ENCODE data around the gene SH3YL1. TPM values are rescaled to one million over a fixed set of nuclear protein-coding genes. Genes with fewer than 3 reads are reported as not detected.

Gene SH3YL1
- total and polyA plus RNA-seq, 5 experiments from 2014 or later = 38.1 to 92.0 (median 62.8) TPM

- Mint-ChIP-seq H3K27me3 (no peaks in the 10 kb centered on the region), H3K4me1 (peaks cover 0 to 8% (median 6%) of the 10 kb centered on the region in 4 donors), H3K4me3 (no peak overlapping the region), H3K27ac (no peak overlapping the region), H3K36me3 (peaks cover 0 to 72% (median 15%) of the 10 kb centered on the region in 3 donors), H3K9me3 (no peaks in the 10 kb centered on the region)
- no peak for DNase-seq
- POLR2A ChIA-PET = interaction anchor here (0.6 kb wide), 1 partner anchor 10 kb away, joined by 3 read pairs; no protein-coding TSS in a partner anchor
- no peak for ATAC-seq
Observed at GRCh38 chr2:279956-280649, 16.3 kb upstream of the SH3YL1 start.

- H3K4me1 Mint-ChIP-seq = peaks cover 4 to 9% (median 8%) of the 10 kb centered on the region in 4 donors
- DNase-seq (no peak), ATAC-seq (no peak)
- H3K27ac Mint-ChIP-seq = no peak overlapping the region
- no peaks in the 10 kb centered on the region for H3K9me3 Mint-ChIP-seq
- H3K27me3 Mint-ChIP-seq = no peaks in the 10 kb centered on the region
- peaks cover 0 to 77% (median 18%) of the 10 kb centered on the region in 3 donors for H3K36me3 Mint-ChIP-seq
- no peak overlapping the region for H3K4me3 Mint-ChIP-seq
- POLR2A ChIA-PET = no interaction called here
Observed at GRCh38 chr2:279366-279765, 15.5 kb upstream of the SH3YL1 start.

DNA sequence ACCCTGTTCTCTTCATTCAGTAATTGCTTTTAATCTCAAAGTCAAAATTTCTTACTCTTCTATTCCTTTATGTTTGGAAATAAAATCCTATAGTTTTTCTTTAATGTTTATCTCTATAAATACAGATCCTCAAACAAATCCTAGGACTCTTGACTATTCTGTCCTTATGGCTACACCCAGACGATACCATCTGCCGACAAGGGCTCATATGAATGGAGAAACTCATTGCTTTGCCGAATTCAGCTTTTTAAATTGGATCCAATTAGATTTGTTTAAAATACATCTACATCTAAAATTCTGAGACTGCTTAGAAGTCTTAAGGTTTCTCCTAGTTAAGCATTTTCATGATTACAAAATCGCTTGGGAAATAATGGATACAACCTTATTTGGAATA, 15.1 kb upstream of the SH3YL1 start:
- Mint-ChIP-seq H3K36me3 (peaks cover 0 to 82% (median 20%) of the 10 kb centered on the region in 3 donors), H3K27ac (no peak overlapping the region), H3K4me3 (no peak overlapping the region), H3K27me3 (no peaks in the 10 kb centered on the region), H3K4me1 (peaks cover 6 to 10% (median 9%) of the 10 kb centered on the region in 4 donors), H3K9me3 (no peaks in the 10 kb centered on the region)
- no peak for DNase-seq
- POLR2A ChIA-PET = interaction anchor here (1.3 kb wide), 1 partner anchor 15 kb away, joined by 3 read pairs; the partner anchor contains the start of gene SH3YL1
- no peak for ATAC-seq

- no peak overlapping the region for H3K4me3 Mint-ChIP-seq
- peaks cover 0 to 83% (median 20%) of the 10 kb centered on the region in 3 donors for H3K36me3 Mint-ChIP-seq
- H3K9me3 Mint-ChIP-seq = no peaks in the 10 kb centered on the region
- H3K4me1 Mint-ChIP-seq = peaks cover 7 to 11% (median 9%) of the 10 kb centered on the region in 4 donors
- no peaks in the 10 kb centered on the region for H3K27me3 Mint-ChIP-seq
- no peak for ATAC-seq
- POLR2A ChIA-PET = interaction anchor here (1.3 kb wide), 1 partner anchor 15 kb away, joined by 3 read pairs; the partner anchor contains the start of gene SH3YL1
- DNase-seq = no peak
- H3K27ac Mint-ChIP-seq = peak overlapping the region in 1 of 10 donors; percentile 65
Observed at GRCh38 chr2:278312-278926, 14.6 kb upstream of the SH3YL1 start.

DNA sequence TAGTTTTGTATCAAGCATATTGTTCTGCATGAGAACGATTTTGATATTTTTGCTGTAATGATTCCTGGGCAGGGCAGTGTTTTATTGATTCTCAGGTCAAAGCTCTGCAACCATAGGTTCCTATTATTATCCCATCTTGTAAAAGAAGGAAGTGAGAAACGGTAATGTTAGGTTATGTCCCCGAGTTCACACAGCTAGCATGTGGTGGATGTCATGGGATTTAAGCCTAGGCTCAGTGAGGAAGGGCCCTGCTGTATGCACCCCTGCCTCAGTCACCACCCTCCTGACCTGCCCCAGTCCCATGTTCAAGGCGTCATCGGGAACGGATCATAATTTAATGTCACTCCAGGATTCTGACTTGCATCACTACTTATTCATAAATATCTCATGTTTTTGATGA, 11.6 kb upstream of the SH3YL1 start:
- no peak overlapping the region for H3K4me3 Mint-ChIP-seq
- ATAC-seq = no peak
- POLR2A ChIA-PET = no interaction called here
- peaks cover 0 to 88% (median 22%) of the 10 kb centered on the region in 3 donors for H3K36me3 Mint-ChIP-seq
- no peaks in the 10 kb centered on the region for H3K27me3 Mint-ChIP-seq
- H3K27ac Mint-ChIP-seq = peak overlapping the region in 1 of 10 donors; percentile 24
- H3K4me1 Mint-ChIP-seq = peaks cover 13 to 32% (median 27%) of the 10 kb centered on the region in 4 donors
- H3K9me3 Mint-ChIP-seq = no peaks in the 10 kb centered on the region
- no peak for DNase-seq

GRCh38 chr2:274503-274902, 10.7 kb upstream of the SH3YL1 start:
- no peak for ATAC-seq
- POLR2A ChIA-PET = interaction anchor here (0.9 kb wide), 1 partner anchor 11 kb away, joined by 3 read pairs; the partner anchor contains the start of gene SH3YL1
- H3K27ac Mint-ChIP-seq = peak overlapping the region in 6 of 10 donors; percentile 11 to 79 (median 50)

DNA sequence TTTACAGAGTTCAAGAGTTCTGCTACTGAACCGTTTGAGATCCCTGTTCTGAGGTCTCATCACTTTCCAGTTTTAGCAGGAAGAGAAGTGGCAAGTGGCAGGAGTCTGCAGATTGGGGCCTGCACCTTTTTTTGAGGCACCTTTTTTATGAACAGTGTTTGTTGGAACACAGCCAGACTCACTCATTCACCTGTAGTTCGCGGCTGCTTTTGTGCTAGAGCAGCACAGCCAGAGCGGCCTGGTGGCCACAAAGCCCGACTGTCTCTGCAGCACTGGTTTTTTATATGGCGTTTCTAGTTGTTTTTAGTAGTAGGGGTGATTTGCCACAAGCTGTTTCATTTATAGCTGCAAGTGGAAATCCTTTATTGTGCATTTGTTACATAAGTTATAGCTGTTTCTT, 9.5 kb upstream of the SH3YL1 start:
- H3K4me3 Mint-ChIP-seq = peak overlapping the region in 1 of 10 donors; percentile 4
- peaks cover 27 to 51% (median 46%) of the 10 kb centered on the region in 4 donors for H3K4me1 Mint-ChIP-seq
- no peaks in the 10 kb centered on the region for H3K9me3 Mint-ChIP-seq
- H3K27me3 Mint-ChIP-seq = no peaks in the 10 kb centered on the region
- H3K27ac Mint-ChIP-seq = peak overlapping the region in 4 of 10 donors; percentile 43 to 56 (median 50)
- DNase-seq (peak in 2 of 10 donors; percentile 16 to 36), ATAC-seq (peak; percentile 43 to 52)
- POLR2A ChIA-PET = no interaction called here
- H3K36me3 Mint-ChIP-seq = peaks cover 0 to 73% (median 19%) of the 10 kb centered on the region in 3 donors

More at GRCh38 chr2:274503-274902, 10.7 kb upstream of the SH3YL1 start:
- Mint-ChIP-seq H3K27me3 (no peaks in the 10 kb centered on the region), H3K36me3 (peaks cover 0 to 84% (median 19%) of the 10 kb centered on the region in 3 donors), H3K4me3 (no peak overlapping the region), H3K9me3 (no peaks in the 10 kb centered on the region), H3K4me1 (peaks cover 22 to 41% (median 36%) of the 10 kb centered on the region in 4 donors)
- no peak for DNase-seq

- Mint-ChIP-seq H3K4me1 (peaks cover 37 to 63% (median 59%) of the 10 kb centered on the region in 4 donors), H3K36me3 (peaks cover 0 to 70% (median 11%) of the 10 kb centered on the region in 3 donors)
Observed at GRCh38 chr2:271917-272316, 8.1 kb upstream of the SH3YL1 start.

DNA sequence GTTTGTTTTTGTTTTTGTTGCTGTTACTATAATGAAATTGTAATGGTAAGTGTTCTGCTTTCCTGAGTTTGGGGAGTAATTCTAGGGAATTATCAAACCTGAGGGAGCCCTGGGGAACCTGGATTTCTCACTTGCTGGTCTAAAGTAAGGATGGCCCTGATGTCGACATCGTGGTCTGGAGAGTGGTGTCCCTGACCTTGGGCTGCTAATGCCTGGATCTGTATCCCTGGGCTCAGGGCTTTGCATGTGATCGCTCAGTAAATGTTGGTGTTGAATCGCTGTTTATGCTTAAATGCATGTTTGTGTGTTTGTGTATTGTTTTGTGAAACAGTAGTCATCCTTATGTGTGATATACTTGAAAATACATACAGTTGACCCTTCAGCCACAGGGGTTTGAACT, 7.0 kb upstream of the SH3YL1 start:
- ATAC-seq (no peak), DNase-seq (no peak)
- POLR2A ChIA-PET = no interaction called here
- Mint-ChIP-seq H3K4me1 (peaks cover 37 to 70% (median 65%) of the 10 kb centered on the region in 4 donors), H3K9me3 (no peaks in the 10 kb centered on the region), H3K36me3 (peaks cover 0 to 63% (median 11%) of the 10 kb centered on the region in 3 donors), H3K27ac (peak overlapping the region in 4 of 10 donors; percentile 34 to 76 (median 58)), H3K4me3 (peak overlapping the region in 2 of 10 donors; percentile 12 to 19), H3K27me3 (no peaks in the 10 kb centered on the region)

More at GRCh38 chr2:271917-272316, 8.1 kb upstream of the SH3YL1 start:
- Mint-ChIP-seq H3K4me3 (peak overlapping the region in 1 of 10 donors; percentile 14), H3K27me3 (no peaks in the 10 kb centered on the region), H3K27ac (peak overlapping the region in 1 of 10 donors; percentile 62), H3K9me3 (no peaks in the 10 kb centered on the region)
- POLR2A ChIA-PET = no interaction called here
- DNase-seq (no peak), ATAC-seq (no peak)

DNA sequence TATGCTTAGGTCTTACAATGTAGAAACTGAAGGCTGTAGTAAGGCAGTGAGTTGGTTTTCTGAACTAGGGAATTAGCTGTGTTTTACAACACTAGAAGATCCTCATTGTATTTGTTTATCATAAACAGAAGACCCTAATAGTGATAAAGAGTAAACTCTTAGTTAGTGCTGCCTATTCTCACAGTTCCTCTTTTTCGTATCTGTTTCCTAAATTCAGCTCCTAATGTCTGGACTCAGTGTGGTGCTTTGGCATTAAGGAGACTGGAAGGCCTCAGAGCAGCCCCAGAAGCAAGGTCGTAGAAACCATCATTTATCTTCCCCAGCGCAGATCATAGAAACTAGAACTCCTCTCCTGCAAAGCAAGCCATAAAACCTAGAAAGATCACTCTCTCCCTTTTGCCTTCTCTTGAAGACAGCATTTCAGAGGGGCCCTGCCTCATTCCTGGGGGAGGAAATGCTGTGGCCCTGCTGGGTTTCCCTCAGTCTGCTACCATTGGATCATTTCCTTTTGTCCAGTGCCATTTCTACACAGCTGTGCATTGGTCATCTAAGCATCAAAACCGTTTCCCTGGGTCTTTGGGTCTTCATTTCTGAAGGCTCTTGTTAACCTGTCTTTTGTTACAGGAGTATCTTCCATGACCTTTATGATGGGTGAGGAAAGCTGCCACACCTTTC, 5.7 kb upstream of the SH3YL1 start:
- peak overlapping the region in 2 of 10 donors; percentile 9 to 47 for H3K4me3 Mint-ChIP-seq
- peaks cover 0 to 1% (median 0%) of the 10 kb centered on the region in 5 donors for H3K27me3 Mint-ChIP-seq
- ATAC-seq = no peak
- H3K9me3 Mint-ChIP-seq = no peaks in the 10 kb centered on the region
- POLR2A ChIA-PET = no interaction called here
- peaks cover 37 to 73% (median 69%) of the 10 kb centered on the region in 4 donors for H3K4me1 Mint-ChIP-seq
- H3K27ac Mint-ChIP-seq = peak overlapping the region in 3 of 10 donors; percentile 12 to 85 (median 76)
- DNase-seq = no peak
- peaks cover 0 to 53% (median 9%) of the 10 kb centered on the region in 3 donors for H3K36me3 Mint-ChIP-seq

DNA sequence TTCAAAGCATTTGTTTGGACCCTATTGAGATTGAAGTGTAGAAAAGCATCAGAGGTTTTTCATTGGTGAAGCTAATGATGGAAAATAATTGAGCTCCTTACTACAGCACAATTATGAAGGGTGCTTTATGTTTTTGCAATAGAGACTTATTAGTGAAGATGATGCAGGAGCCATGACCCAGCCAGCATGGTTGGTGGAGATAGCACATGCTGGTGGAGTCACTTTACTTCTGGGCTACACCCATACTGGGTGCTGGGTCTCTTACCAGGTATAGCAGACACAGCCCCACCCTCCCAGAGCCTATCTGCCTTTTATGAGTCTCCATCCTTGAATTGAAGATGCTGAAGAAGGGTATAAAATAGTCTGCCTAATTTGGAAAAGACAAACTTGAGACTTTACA, 4.5 kb upstream of the SH3YL1 start:
- no peak overlapping the region for H3K27ac Mint-ChIP-seq

More for the DNA sequence above, 4.5 kb upstream of the SH3YL1 start:
- Mint-ChIP-seq H3K27me3 (peaks cover 0 to 1% (median 0%) of the 10 kb centered on the region in 5 donors), H3K36me3 (peaks cover 0 to 44% (median 5%) of the 10 kb centered on the region in 3 donors), H3K4me3 (no peak overlapping the region), H3K9me3 (no peaks in the 10 kb centered on the region), H3K4me1 (peaks cover 35 to 72% (median 66%) of the 10 kb centered on the region in 4 donors)
- no peak for ATAC-seq
- DNase-seq = no peak
- POLR2A ChIA-PET = no interaction called here

All from naive thymus-derived CD8-positive, alpha-beta T cell (primary cell).